Activated B cell treated with CpG ODN at 0.5 μM for 24 hours (primary cell): ENCODE measurements around the gene HOXB4. TPM values are rescaled to one million over a fixed set of nuclear protein-coding genes. Genes with fewer than 3 reads are reported as not detected.

ENCODE experiments used
- ATAC-seq: fragments of 200-7000 bp; cut with Tn5 transposase; one replicate; pipeline ENCODE4 v1.10.0; 2021; ENCODE audit warnings: low read depth, mild to moderate bottlenecking, moderate library complexity
- CTCF ChIA-PET: fragments of 350-600 bp; sonication (Branson Sonifier 250); formaldehyde crosslinking; loops from one replicate; lab custom pipeline; 2021; ENCODE audit warnings: antibody characterized with exemption; lab: Charles Lee
- POLR2A ChIA-PET: fragments of 350-600 bp; sonication (Branson Sonifier 250); formaldehyde crosslinking; loops from one replicate; lab custom pipeline; 2021; ENCODE audit warnings: antibody characterized with exemption; lab: Charles Lee
- DNase-seq: peaks from one replicate; pipeline ENCODE4 v3.0.0; 2022
- H3K27ac Mint-ChIP-seq: one replicate; pipeline ENCODE4 v1.8.0; 2020; ENCODE audit warnings: mixed read lengths
- H3K27me3 Mint-ChIP-seq: one replicate; pipeline ENCODE4 v1.8.0; 2021; ENCODE audit warnings: mixed read lengths
- H3K36me3 Mint-ChIP-seq: one replicate; pipeline ENCODE4 v1.8.0; 2021; ENCODE audit warnings: low read depth, mixed read lengths
- H3K4me1 Mint-ChIP-seq: one replicate; pipeline ENCODE4 v1.8.0; 2021; ENCODE audit warnings: mixed read lengths
- H3K4me3 Mint-ChIP-seq: one replicate; pipeline ENCODE4 v1.8.0; 2020; ENCODE audit warnings: mild to moderate bottlenecking, mixed read lengths
- H3K9me3 Mint-ChIP-seq: one replicate; pipeline ENCODE4 v1.8.0; 2020; ENCODE audit warnings: mixed read lengths
- CTCF ChIP-seq: fragments of 200-600 bp; IDR thresholded peaks from one replicate; pipeline ENCODE4 v1.8.0; 2022; ENCODE audit warnings: antibody characterized with exemption, mild to moderate bottlenecking
- intact Hi-C: fragments of 100-400 bp; cut with micrococcal nuclease; formaldehyde crosslinking; loops from one replicate; pipeline ENCODE4 v1.15.1; 2024
- total RNA-seq: library from RNA; stranded (reverse); gene quantifications from 2 replicates; pipeline ENCODE4 v1.2.3, GENCODE V29; 2022

The HOXB4 gene
- total RNA-seq, 1 donor from 2014 or later: 1.4 TPM

GRCh38 chr17:48608494-48608834 is 30.3 kb upstream of the HOXB4 start:
- ChIA-PET CTCF (interaction anchor here (1.3 to 2.7 kb wide), 2 partner anchors 11 to 15 kb away, joined by 5 to 16 read pairs; partner anchors contain the start of gene HOXB5), POLR2A (no interaction called here)
- DNase-seq (no peak), ATAC-seq (no peak)
- peaks cover 43% of the 10 kb centered on the region for H3K27me3 Mint-ChIP-seq
- H3K27ac Mint-ChIP-seq: no peak overlapping the region
- no peaks in the 10 kb centered on the region for H3K9me3 Mint-ChIP-seq
- intact Hi-C loops: no loop called here
- peaks cover 7% of the 10 kb centered on the region for H3K36me3 Mint-ChIP-seq
- H3K4me3 Mint-ChIP-seq: no peak overlapping the region
- H3K4me1 Mint-ChIP-seq: peaks cover 28% of the 10 kb centered on the region
- TF ChIP-seq CTCF: no peak

- DNase-seq (no peak), ATAC-seq (no peak)
- CTCF ChIA-PET: interaction anchor here (0.6 to 2.0 kb wide), 2 partner anchors 11 to 14 kb away, joined by 3 to 9 read pairs; no protein-coding TSS in a partner anchor
- Mint-ChIP-seq H3K4me1 (peaks cover 19% of the 10 kb centered on the region), H3K4me3 (no peak overlapping the region), H3K27ac (no peak overlapping the region), H3K36me3 (peaks cover 7% of the 10 kb centered on the region), H3K27me3 (peaks cover 49% of the 10 kb centered on the region), H3K9me3 (no peaks in the 10 kb centered on the region)
- intact Hi-C loops: no loop called here
- POLR2A ChIA-PET: interaction anchor here (0.5 kb wide), 1 partner anchor 659 kb away, joined by 3 read pairs; no protein-coding TSS in a partner anchor
- no peak for TF ChIP-seq CTCF
Measured at GRCh38 chr17:48606892-48607614, 28.9 kb upstream of the HOXB4 start.

- peaks cover 51% of the 10 kb centered on the region for H3K27me3 Mint-ChIP-seq
- ChIA-PET CTCF (interaction anchor here (0.6 to 2.0 kb wide), 2 partner anchors 8 to 12 kb away, joined by 5 to 9 read pairs; no protein-coding TSS in a partner anchor), POLR2A (no interaction called here)
- peaks cover 13% of the 10 kb centered on the region for H3K4me1 Mint-ChIP-seq
- no peak for ATAC-seq
- intact Hi-C loops: no loop called here
- no peak overlapping the region for H3K4me3 Mint-ChIP-seq
- TF ChIP-seq CTCF: no peak
- H3K27ac Mint-ChIP-seq: no peak overlapping the region
- peaks cover 5% of the 10 kb centered on the region for H3K36me3 Mint-ChIP-seq
- DNase-seq: no peak
- H3K9me3 Mint-ChIP-seq: no peaks in the 10 kb centered on the region
Measured at GRCh38 chr17:48605991-48606891, 28.1 kb upstream of the HOXB4 start.

- DNase-seq: no peak
- H3K9me3 Mint-ChIP-seq: no peaks in the 10 kb centered on the region
- H3K36me3 Mint-ChIP-seq: no peaks in the 10 kb centered on the region
- intact Hi-C loops: no loop called here
- ChIA-PET POLR2A (no interaction called here), CTCF (interaction anchor here (2.0 kb wide), 1 partner anchor 13 kb away, joined by 9 read pairs; no protein-coding TSS in a partner anchor)
- peaks cover 6% of the 10 kb centered on the region for H3K4me1 Mint-ChIP-seq
- H3K4me3 Mint-ChIP-seq: no peak overlapping the region
- no peak for ATAC-seq
- no peak overlapping the region for H3K27ac Mint-ChIP-seq
- peaks cover 55% of the 10 kb centered on the region for H3K27me3 Mint-ChIP-seq
- no peak for TF ChIP-seq CTCF
Measured at GRCh38 chr17:48605409-48605919, 27.3 kb upstream of the HOXB4 start.
